Stimulated activated CD8-positive, alpha-beta memory T cell treated with anti-CD3 and anti-CD28 coated beads, Interleukin-7, amount 100 ng/mL, for 48 hours (primary cell): ENCODE data around the gene FBXO39.
A peak's percentile ranks its signal among the peaks of the same experiment; 100 is the strongest.
"Not testable (repeated sequence)": the region's sequence is repeated elsewhere in the genome, so short reads cannot be mapped to it uniquely, and the experiment has no call there.

Source experiments
- DNase-seq, 2 donors: peaks; one replicate each; pipeline ENCODE4 v3.0.0-alpha.2; 2020; ENCODE audit warnings: low read depth in 1 of 2; ENCODE audit errors: extremely low read depth in 1 of 2

Gene FBXO39

GRCh38 chr17:6787081-6787693, 11.2 kb downstream of the FBXO39 start:
- DNase-seq = no peak

- DNase-seq = no peak
These were observed 13.1 kb downstream of the FBXO39 start for GRCh38 chr17:6789146-6789545.

- DNase-seq = no peak
These were observed 17.9 kb downstream of the FBXO39 start for GRCh38 chr17:6793748-6794493.

GRCh38 chr17:6796017-6796886, 20.2 kb downstream of the FBXO39 start:
- DNase-seq = no peak

- no peak for DNase-seq
These were observed 21.0 kb downstream of the FBXO39 start for GRCh38 chr17:6796887-6797490.

- no peak for DNase-seq
These were observed 21.8 kb downstream of the FBXO39 start for GRCh38 chr17:6797718-6798351.

GRCh38 chr17:6799738-6800137, 23.7 kb downstream of the FBXO39 start:
- no peak for DNase-seq

GRCh38 chr17:6800422-6801027, 24.5 kb downstream of the FBXO39 start:
- no peak for DNase-seq

- no peak for DNase-seq
These were observed 35.5 kb downstream of the FBXO39 start for GRCh38 chr17:6811510-6811909.

- no peak for DNase-seq
These were observed 36.3 kb downstream of the FBXO39 start for GRCh38 chr17:6812295-6812694.

- no peak for DNase-seq
These were observed 39.8 kb downstream of the FBXO39 start for GRCh38 chr17:6815775-6816174.

- not testable (repeated sequence) for DNase-seq
These were observed 40.4 kb downstream of the FBXO39 start for GRCh38 chr17:6816368-6816767.

- DNase-seq = no peak
These were observed 42.9 kb downstream of the FBXO39 start for GRCh38 chr17:6818938-6819337.

- DNase-seq = no peak
These were observed 47.0 kb downstream of the FBXO39 start for GRCh38 chr17:6823011-6823442.

- DNase-seq = no peak
These were observed 54.5 kb downstream of the FBXO39 start for GRCh38 chr17:6830383-6830986.

GRCh38 chr17:6831661-6832263, 55.7 kb downstream of the FBXO39 start, which contains the start of gene TEKT1:
Gene TEKT1 (minus strand): TSS chr17:6831729. CDS start chr17:6830376, 1,353 bp downstream.
- DNase-seq = peak in 1 of 2 donors; percentile 51
